GM20000 (cell line): ENCODE data around the gene PJVK.

Source experiments
- DNase-seq: peaks from one replicate; pipeline ENCODE4 v3.0.0; 2012; ENCODE audit warnings: low spot score
- TF ChIP-seq, protein P1 (sequence below): IDR thresholded peaks from 2 replicates; pipeline ENCODE4 v1.5.1; 2012; ENCODE audit warnings: mild to moderate bottlenecking, control low read depth; ENCODE audit errors: extremely low read depth, missing control alignments

The PJVK gene

DNA sequence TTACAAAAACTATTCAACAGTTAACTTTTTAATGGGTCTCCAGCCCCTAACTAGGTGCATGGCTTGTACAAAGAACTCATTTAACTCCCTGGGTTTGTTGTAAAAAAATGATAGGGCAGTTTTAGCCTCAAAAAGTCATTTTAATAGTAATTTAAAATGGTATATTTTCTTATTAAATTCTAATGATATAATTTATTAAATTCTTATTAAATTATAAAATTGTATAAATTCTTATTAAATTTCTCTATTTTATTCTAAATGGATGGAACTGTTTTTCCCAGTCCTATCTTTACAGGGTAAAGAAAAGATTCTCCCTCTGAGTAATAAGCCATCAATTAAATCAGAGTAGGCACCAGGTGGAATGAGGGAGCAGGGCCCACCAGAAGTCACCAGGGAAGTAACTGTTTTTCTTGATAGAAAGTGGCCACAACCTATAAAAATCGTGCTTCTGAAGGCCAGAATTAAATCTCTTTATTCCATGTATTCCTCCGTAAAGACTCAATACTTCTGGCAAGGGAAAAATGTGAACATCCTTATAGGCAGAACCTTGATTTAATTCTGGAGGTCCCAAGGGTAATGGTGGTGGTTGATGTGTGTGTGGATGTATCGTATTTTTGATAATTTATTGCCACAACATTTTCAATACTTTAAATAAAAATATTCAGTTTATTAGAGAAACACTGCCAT is 26.4 kb downstream of the PJVK start:
- no peak for DNase-seq
- TF ChIP-seq, protein P1, sequence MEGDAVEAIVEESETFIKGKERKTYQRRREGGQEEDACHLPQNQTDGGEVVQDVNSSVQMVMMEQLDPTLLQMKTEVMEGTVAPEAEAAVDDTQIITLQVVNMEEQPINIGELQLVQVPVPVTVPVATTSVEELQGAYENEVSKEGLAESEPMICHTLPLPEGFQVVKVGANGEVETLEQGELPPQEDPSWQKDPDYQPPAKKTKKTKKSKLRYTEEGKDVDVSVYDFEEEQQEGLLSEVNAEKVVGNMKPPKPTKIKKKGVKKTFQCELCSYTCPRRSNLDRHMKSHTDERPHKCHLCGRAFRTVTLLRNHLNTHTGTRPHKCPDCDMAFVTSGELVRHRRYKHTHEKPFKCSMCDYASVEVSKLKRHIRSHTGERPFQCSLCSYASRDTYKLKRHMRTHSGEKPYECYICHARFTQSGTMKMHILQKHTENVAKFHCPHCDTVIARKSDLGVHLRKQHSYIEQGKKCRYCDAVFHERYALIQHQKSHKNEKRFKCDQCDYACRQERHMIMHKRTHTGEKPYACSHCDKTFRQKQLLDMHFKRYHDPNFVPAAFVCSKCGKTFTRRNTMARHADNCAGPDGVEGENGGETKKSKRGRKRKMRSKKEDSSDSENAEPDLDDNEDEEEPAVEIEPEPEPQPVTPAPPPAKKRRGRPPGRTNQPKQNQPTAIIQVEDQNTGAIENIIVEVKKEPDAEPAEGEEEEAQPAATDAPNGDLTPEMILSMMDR: no peak

DNA sequence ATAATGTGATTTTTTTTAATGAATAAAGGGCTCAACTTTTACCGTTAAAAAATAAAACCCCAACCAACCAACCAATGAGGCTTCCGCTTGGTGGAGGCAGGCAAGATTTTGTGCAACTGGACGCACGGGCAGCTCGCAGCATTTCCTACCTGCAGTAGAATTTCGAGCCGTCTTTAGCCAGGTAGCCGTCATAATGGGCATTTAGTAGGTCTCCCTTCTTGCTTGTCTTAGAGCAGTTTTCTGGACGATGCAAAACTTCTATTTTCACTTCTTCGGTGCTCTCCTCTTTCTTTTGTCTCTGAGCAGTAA is 26.9 kb downstream of the PJVK start:
- peak; percentile 34 for DNase-seq
- TF ChIP-seq, protein P1: no peak

DNA sequence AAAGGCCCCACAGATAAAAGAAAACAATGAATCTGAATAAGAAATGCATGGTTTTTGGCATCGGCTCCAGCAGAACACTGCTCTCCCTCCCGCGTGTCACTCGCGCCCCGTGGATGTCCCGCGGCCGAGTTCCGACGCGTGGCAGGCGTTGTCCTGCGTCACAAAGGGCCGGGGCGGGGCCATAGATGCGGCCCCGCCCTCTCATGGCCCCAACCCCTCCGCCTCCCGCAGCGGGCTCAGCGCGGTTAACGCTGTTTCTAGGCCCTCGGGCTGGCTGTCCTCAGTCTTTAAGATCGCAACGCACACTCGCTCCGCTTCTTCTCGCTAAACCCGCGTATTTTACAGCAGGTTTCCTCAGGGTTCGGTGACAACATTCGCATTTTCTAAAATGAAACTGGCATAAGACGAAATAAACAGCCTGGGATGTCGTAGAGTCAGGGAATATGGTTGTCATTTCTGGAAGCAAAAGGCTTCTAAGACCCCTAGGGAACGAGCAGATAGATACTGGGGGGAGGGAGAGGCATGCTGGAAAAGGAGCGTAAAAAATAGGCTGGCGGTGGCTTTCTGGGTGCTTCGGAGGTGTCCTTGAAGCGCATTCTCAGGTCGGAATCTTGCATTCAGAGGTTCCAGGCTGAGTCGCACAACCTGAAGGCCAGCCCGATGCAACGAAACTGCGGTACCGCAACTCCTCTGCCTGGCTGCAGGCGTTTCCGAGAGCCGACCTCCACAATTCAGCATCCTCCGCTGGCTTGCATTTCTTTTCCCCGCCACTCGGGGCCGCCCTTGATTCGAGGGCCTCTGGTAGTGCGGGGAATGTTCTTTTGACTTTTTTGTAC is 27.5 kb downstream of the PJVK start, which contains the start of gene FKBP7:
Gene FKBP7 (minus strand): TSS at position 162 of the 836 bp plus-strand sequence. CDS start 101 bp downstream, at position 61.
- TF ChIP-seq, protein P1: peak; percentile 79
- peak; percentile 85 for DNase-seq

DNA sequence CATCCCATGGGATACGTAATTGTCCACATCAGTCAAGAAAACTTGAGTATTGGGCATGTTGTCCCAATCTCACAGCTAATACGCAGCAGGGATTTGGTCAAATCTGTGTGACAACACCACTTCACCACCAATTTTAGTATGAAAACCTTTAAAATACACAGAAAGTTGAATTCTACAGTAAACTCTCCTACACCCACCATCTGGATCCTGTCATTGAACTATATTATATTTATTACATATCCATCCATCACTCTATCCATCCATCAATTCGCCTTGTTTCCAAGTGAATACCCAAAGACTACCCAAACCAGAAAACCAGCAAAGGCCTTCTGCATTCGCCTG is 28.1 kb downstream of the PJVK start:
- no peak for DNase-seq
- TF ChIP-seq, protein P1: no peak

DNA sequence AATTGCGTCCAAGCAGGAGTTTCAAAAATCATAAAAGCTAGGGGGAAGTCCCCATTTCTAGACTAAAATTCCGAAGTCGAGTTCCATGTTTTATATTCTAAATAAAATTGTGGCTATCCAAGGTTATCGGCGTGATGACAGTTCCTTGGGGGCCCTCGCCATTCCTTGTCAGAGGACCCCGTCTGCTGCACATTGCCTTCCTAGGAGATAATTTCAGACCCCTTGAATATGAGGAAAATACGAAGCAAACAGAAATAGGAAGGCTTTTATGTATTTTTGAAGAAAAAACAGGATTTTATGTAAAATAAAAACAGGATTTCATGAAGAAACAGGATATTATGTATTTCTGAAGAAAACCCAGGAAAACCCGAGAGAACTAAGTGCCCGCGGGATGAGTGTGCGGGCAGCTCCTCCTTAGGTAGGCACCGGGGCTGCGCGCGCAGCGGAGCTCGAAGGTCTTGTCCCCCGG is 28.6 kb downstream of the PJVK start:
- DNase-seq: no peak
- TF ChIP-seq, protein P1: no peak

DNA sequence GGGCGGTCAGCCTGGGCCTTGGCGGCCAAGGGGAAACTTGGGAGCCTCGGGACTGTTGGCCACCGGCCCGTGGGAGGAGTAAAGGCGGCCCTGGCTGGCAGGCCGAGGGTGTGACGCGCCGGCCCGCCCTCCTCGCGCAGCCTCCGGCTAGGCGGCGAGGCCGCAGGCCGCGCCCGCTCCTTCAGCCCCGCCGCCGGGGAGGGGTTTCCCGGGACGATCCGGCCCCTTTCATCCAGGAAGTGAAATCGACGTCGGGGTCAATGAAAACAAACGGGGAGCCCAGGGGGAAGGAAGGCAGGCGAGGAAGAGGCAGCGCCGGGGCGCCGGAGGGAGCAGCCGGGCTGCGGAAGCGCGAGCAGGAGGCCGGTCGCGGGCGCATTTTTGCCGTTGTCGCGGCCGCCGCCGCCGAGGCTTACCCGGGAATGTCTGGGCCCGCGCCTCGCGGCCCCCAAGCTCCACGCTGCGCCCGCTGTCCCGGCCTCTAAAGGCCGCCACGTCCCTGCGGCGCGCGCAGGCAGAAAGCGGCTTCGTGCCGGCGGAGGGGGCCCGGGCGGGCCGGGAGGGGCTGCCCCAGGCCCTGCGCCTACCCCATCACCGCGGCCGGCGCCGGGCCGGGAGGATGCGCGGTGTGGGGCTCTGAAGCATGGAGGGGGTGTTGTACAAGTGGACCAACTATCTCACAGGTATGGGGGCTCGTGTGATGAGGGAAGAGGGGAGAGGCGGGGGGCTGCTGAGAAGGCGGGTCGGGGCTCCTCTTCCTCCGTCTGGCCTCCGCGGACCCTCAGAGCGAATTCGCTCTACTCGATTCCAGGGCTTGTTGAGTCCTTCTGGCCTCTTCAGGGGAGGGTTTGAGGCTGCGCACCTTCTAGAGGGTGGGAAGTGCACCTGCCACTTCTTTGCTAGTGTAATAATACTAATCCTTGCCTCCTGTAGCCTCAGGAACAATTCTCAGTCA is 29.3 kb downstream of the PJVK start, which contains the start of gene PLEKHA3:
Gene PLEKHA3 (plus strand): TSS at position 231 of the 955 bp plus-strand sequence. CDS start 413 bp downstream, at position 644.
- TF ChIP-seq, protein P1: no peak
- peak; percentile 94 for DNase-seq
